Measurements from ENCODE around the gene DRAP1.
A peak's percentile ranks its signal among the peaks of the same experiment; 100 is the strongest.
"Not testable (repeated sequence)": the region's sequence is repeated elsewhere in the genome, so short reads cannot be mapped to it uniquely, and the experiment has no call there.

Gene DRAP1

GRCh38 chr11:65891219-65892136 is 27.7 kb upstream of the DRAP1 start:
- DNase-seq, result peak; percentile 55
- Mint-ChIP-seq H3K27me3 (no peaks in the 10 kb centered on the region), H3K36me3 (peaks cover 19% of the 10 kb centered on the region), H3K4me3 (peak overlapping the region; percentile 96), H3K4me1 (peaks cover 74% of the 10 kb centered on the region), H3K9me3 (no peaks in the 10 kb centered on the region), H3K27ac (peak overlapping the region; percentile 87)
- CTCF ChIA-PET, result interaction anchor here (0.6 to 10.9 kb wide), 13 partner anchors 6 to 180 kb away, joined by 3 to 142 read pairs (median 3); partner anchors contain the start of genes CFL1, FOSL1, KAT5 and MUS81

DNA sequence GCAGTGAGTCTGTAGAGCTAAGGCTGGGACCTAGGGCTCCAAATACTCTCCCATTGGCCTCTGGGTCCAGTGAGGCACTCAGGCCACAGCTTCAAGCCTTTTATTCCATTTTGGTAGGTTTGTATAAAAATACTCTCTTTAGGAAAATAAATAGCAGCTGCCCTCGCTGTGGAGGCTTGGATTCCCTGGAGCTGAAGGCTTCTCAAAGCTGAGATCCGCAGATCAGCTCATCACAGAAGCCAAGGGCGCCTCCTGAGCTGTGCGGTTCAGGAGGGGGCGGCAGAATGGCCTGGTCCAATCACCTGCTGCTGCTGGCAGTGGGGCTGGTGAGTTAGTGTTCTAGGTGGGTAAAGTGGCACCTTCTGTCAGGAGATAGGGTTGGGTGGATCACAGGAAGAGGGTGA is 27.1 kb upstream of the DRAP1 start:
- peak overlapping the region; percentile 96 for H3K4me3 Mint-ChIP-seq
- peaks cover 13% of the 10 kb centered on the region for H3K36me3 Mint-ChIP-seq
- H3K27ac Mint-ChIP-seq, result peak overlapping the region; percentile 87
- H3K9me3 Mint-ChIP-seq, H3K27me3 Mint-ChIP-seq: not testable (repeated sequence)
- CTCF ChIA-PET, result interaction anchor here (0.6 to 10.9 kb wide), 5 partner anchors 6 to 180 kb away, joined by 3 to 142 read pairs (median 3); partner anchors contain the start of genes CFL1, FOSL1, KAT5 and MUS81
- peak; percentile 44 for DNase-seq
- H3K4me1 Mint-ChIP-seq, result peaks cover 72% of the 10 kb centered on the region

DNA sequence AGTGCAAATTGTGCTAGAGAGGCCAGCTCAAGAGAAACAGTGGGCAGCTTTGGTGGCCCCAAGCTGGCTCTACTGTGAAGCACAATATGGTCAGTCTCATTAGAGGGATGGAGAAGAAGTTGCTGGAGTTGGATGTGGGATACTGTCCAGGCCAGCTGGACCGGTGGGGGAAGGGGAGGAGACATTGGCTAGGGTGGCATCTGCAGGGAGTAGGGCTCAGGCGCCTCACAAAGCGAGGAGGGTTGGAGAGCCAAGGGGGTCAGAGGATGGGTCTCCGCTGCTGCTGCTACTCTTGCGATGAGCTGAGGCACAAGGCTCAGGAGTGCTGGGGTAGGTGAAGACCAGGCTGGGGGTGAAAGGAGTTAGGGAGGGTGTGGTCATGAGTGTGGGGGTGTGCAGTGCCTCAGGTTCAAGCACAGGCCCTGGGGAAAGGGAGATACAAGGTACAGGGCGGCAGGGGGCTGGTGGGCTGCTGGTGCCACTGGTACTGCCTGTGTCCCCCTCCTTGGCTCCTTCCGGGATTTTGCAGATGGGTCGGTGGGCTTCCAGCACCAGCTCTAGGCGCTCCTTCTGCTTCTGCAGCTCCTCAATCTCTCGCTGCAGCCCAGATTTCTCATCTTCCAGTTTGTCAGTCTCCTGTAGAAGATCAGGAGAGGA is 26.4 kb upstream of the DRAP1 start:
- Mint-ChIP-seq H3K36me3 (peaks cover 8% of the 10 kb centered on the region), H3K9me3 (no peaks in the 10 kb centered on the region), H3K4me1 (peaks cover 71% of the 10 kb centered on the region), H3K27me3 (no peaks in the 10 kb centered on the region), H3K27ac (peak overlapping the region; percentile 87), H3K4me3 (peak overlapping the region; percentile 96)
- CTCF ChIA-PET, result interaction anchor here (1.0 to 10.9 kb wide), 4 partner anchors 5 to 181 kb away, joined by 3 to 142 read pairs (median 124); partner anchors contain the start of genes CCDC85B, CFL1, FIBP and FOSL1
- DNase-seq, result no peak

DNA sequence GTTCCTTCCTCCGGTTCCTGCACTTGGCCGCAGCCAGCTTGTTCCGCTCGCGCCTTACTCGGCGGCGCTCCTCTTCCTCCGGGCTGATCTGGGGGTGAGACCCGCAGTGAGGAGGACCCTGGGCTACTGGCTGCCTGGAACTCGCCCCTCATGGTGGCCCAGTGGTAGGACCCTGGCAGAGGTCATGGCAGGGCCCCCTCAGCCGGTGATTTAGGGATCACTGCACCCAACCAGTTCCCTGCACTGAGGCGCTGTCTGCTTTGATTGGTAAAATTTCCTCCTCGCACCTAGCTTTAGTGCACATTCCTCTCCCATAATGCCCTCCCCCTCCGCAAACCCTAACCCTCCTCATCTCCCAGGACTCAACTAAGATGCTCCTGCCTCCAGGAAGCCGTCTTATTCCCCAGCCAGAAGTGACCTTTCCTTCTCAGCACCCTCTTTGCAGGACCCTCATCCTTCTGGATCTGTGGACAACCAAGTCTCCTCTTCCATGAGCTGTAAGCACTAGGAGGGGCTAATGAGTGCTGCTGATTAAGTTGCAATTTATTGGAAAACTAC is 25.1 kb upstream of the DRAP1 start:
- peak; percentile 68 for DNase-seq
- Mint-ChIP-seq H3K27ac (peak overlapping the region; percentile 87), H3K9me3 (no peaks in the 10 kb centered on the region), H3K27me3 (peaks cover 5% of the 10 kb centered on the region), H3K4me3 (peak overlapping the region; percentile 96), H3K36me3 (peaks cover 6% of the 10 kb centered on the region), H3K4me1 (peaks cover 64% of the 10 kb centered on the region)
- CTCF ChIA-PET, result interaction anchor here (1.3 to 10.5 kb wide), 2 partner anchors 6 to 11 kb away, joined by 3 to 142 read pairs; partner anchors contain the start of genes CCDC85B and FIBP

GRCh38 chr11:65895482-65895981 is 23.7 kb upstream of the DRAP1 start:
- Mint-ChIP-seq H3K27me3 (peaks cover 12% of the 10 kb centered on the region), H3K4me3 (peak overlapping the region; percentile 41), H3K4me1 (peaks cover 55% of the 10 kb centered on the region), H3K9me3 (no peaks in the 10 kb centered on the region), H3K27ac (peak overlapping the region; percentile 67), H3K36me3 (peaks cover 6% of the 10 kb centered on the region)
- CTCF ChIA-PET, result interaction anchor here (1.0 to 10.5 kb wide), 2 partner anchors 8 to 11 kb away, joined by 3 to 142 read pairs; partner anchors contain the start of genes CCDC85B and FIBP
- no peak for DNase-seq

DNA sequence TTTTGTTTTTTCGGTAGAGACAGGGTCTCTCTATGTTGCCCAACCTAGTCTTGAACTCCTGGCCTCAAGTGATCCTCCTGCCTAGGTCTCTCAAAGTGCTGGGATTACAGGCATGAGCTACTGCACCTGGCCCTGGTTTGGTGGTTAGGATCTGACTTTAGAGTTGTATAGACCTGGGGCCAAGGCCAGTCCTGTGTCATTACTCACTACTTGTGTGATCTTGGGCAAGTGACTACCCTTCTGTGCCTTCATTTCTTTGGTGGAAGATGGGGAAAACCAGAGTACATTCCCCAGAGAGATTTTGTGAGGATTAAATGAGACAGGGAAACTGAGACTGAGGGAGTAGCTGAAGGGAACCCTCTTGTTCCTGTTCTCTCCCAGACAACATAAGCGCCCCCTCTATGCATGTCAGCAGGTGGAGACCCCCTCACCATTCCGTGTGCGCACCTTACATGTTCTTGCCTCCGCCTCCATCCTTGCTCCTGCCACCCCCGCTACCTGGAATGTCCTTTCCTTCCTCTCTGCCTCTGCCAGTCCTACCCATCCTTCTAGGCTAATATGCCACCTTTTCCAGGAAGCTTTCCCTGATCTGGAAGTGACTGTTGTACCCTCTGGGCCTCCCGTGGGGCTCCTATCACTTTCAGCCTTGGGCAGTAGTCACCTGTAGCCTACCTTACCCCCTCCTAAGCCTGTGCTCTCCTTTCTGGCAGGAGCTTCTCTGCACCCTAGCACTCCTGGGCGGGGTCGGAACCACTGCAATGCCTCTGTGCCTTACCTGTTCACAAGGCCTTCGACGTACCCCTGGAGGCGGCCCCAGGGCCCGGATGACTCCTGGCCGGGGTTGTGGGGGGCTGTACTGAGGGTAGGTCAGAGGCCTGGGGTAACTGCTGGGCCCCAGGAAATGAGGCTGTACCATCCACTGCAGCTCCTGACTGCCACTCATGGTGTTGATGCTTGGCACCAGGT is 22.9 kb upstream of the DRAP1 start:
- H3K4me1 Mint-ChIP-seq, result peaks cover 63% of the 10 kb centered on the region
- DNase-seq, result no peak
- peak overlapping the region; percentile 30 for H3K27ac Mint-ChIP-seq
- H3K36me3 Mint-ChIP-seq, result peaks cover 6% of the 10 kb centered on the region
- CTCF ChIA-PET, result interaction anchor here (1.0 to 10.5 kb wide), 2 partner anchors 8 to 10 kb away, joined by 3 to 142 read pairs; partner anchors contain the start of genes CCDC85B and FIBP
- no peaks in the 10 kb centered on the region for H3K9me3 Mint-ChIP-seq
- no peak overlapping the region for H3K4me3 Mint-ChIP-seq
- peaks cover 16% of the 10 kb centered on the region for H3K27me3 Mint-ChIP-seq

DNA sequence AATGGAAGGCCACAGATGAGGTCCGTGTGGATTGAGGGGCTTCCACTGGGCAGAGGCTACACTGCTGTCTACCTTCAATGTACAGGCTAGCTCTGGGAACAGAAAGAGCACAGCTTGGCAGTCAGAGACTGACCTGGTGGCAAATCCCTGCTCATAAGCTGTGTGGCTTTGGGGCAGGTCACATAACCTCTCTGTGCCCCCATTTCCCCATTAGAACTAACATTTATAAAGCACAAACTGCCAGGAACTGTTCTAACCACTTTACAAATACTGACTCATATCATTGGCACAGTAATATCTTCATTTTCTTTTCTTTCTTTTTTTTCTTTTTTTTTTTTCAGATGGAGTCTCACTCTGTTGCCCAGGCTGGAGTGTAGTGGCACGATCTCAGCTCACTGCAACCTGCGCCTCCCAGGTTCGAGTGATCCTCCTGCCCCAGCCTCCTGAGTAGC is 22.2 kb upstream of the DRAP1 start:
- no peak for DNase-seq
- Mint-ChIP-seq H3K4me1 (peaks cover 62% of the 10 kb centered on the region), H3K36me3 (peaks cover 6% of the 10 kb centered on the region), H3K4me3 (no peak overlapping the region), H3K27me3 (peaks cover 23% of the 10 kb centered on the region), H3K9me3 (no peaks in the 10 kb centered on the region), H3K27ac (no peak overlapping the region)
- CTCF ChIA-PET, result interaction anchor here (10.5 kb wide), 1 partner anchor 9 kb away, joined by 142 read pairs; the partner anchor contains the start of genes CCDC85B and FIBP

GRCh38 chr11:65898656-65899355 is 20.4 kb upstream of the DRAP1 start:
- Mint-ChIP-seq H3K4me1 (peaks cover 50% of the 10 kb centered on the region), H3K27me3 (peaks cover 40% of the 10 kb centered on the region), H3K27ac (peak overlapping the region; percentile 72), H3K4me3 (peak overlapping the region; percentile 73), H3K36me3 (no peaks in the 10 kb centered on the region), H3K9me3 (no peaks in the 10 kb centered on the region)
- CTCF ChIA-PET, result interaction anchor here (0.6 to 10.5 kb wide), 6 partner anchors 9 to 302 kb away, joined by 3 to 142 read pairs (median 4); partner anchors contain the start of genes CCDC85B, FIBP and MUS81
- DNase-seq, result no peak

DNA sequence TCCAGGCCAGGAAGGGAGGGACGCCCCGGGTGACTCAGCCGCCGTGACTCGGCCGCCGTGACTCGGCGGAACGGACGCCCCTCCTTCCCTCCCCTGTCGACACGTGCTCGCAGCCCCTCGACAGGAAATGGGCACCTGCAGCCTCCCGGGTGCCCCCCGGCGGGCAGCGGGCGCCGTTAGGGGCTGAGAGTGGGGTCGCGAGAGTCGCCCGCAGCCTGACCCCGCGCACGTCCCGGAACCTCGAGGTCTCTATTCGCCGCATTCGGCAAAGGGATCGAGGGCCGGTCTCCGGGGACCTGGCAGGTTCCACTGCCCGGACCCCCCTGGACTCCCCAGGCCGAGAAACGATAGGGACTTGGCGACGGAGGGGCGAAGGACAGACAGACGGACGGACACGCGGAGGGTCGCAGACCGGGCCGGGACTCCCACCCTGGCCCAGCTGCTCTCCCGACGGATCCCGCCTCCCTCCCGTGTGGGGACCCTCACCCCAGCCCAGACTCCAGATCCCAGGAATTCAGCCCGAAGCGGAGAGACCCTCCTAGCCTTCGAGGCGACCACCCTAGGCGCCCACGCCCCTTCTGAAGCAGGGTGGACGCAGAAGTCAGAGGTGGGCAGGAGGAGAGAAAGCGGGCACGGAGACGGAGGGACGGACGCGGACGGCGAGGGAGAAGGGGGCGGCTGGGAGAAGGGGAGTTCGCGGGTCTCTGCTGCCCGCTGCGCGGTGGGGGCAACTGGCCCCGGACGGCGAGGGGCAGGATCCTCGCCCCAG is 19.7 kb upstream of the DRAP1 start:
- peaks cover 46% of the 10 kb centered on the region for H3K27me3 Mint-ChIP-seq
- CTCF ChIA-PET, result interaction anchor here (0.6 to 10.5 kb wide), 3 partner anchors 12 to 301 kb away, joined by 4 to 142 read pairs (median 5); partner anchors contain the start of genes CCDC85B, FIBP and MUS81
- H3K4me3 Mint-ChIP-seq, result peak overlapping the region; percentile 69
- H3K27ac Mint-ChIP-seq, result no peak overlapping the region
- peaks cover 44% of the 10 kb centered on the region for H3K4me1 Mint-ChIP-seq
- H3K9me3 Mint-ChIP-seq, result no peaks in the 10 kb centered on the region
- no peaks in the 10 kb centered on the region for H3K36me3 Mint-ChIP-seq
- peak; percentile 73 for DNase-seq

DNA sequence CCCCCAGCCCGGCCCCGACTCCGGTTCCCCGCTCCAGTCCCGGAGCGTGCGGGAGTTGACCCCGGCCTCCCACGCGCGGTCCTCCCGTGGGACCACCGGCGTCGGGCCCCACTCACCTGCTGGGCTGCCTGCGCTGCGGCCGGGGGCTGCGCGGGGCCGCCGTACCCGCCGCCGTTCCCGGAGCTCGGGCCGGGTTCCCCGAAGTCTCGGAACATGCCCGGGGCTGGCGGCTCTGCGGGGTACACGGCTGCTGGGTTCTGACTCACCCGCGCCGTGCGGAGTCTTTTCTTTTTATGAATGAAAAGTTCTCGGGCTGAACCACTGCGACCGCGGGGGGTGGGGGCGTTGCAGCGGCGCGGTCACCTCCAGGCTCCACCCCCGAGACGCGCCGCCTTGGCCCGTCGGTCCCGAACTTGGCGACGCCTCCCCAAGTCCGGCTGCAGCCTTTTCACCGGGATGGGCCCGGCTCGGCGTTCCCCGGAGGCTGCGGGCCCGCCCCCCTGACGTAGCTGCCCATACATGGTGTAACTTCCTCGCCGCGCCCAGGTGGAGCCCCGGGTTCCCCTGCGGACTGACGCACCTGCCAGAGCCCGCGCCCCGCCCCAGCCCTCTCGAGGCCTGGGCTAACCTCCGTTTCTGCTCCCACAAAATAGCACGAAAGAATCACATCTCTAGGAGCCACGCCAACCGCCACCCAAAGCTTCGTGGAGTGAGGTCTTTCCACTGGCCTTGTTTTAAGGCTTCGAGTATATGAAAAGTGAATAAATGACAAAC is 18.9 kb upstream of the DRAP1 start, which contains the start of gene FOSL1:
FOSL1 (minus strand) TSS at position 264 of the 774 bp plus-strand sequence; CDS start at position 215, 49 bp downstream.
- peaks cover 52% of the 10 kb centered on the region for H3K27me3 Mint-ChIP-seq
- H3K4me3 Mint-ChIP-seq, result peak within 1 kb of the TSS; percentile 69
- H3K27ac Mint-ChIP-seq, result peak within 1 kb of the TSS; percentile 73
- no peaks in the 10 kb centered on the region for H3K36me3 Mint-ChIP-seq
- H3K4me1 Mint-ChIP-seq, result peaks cover 40% of the 10 kb centered on the region
- DNase-seq, result peak; percentile 96
- CTCF ChIA-PET, result interaction anchor here (1.6 to 10.5 kb wide), 3 partner anchors 11 to 40 kb away, joined by 4 to 142 read pairs (median 5); partner anchors contain the start of genes CCDC85B, FIBP and MUS81
- no peaks in the 10 kb centered on the region for H3K9me3 Mint-ChIP-seq

DNA sequence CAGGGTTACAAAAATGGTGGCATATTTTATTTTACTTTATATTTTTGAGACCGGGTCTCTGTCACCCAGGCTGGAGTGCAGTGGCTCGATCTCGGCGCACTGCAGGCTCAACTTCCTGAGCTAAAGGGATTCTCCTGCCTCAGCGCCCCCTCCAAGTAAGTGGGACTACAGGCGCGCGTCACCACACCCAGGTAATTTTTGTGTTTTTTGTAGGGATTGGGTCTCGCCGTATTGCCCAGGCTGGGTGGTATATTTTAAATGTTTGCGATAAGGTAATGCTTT is 18.4 kb upstream of the DRAP1 start:
- Mint-ChIP-seq H3K27ac (no peak overlapping the region), H3K4me3 (peak overlapping the region; percentile 62)

More for the DNA sequence above, 18.4 kb upstream of the DRAP1 start:
- Mint-ChIP-seq H3K27me3 (peaks cover 54% of the 10 kb centered on the region), H3K4me1 (peaks cover 36% of the 10 kb centered on the region), H3K9me3 (no peaks in the 10 kb centered on the region), H3K36me3 (no peaks in the 10 kb centered on the region)
- CTCF ChIA-PET, result interaction anchor here (1.5 to 10.5 kb wide), 4 partner anchors 11 to 41 kb away, joined by 4 to 142 read pairs (median 4); partner anchors contain the start of genes CCDC85B, FIBP and MUS81
- no peak for DNase-seq

Measured in activated naive CD4-positive, alpha-beta T cell treated with anti-CD3 and anti-CD28 coated beads, Interleukin-2, amount 10 ng/mL, durations not matched to agents 7 days and 5 days (primary cell).